ENCODE data around the gene CPEB1.
A peak's percentile ranks its signal among the peaks of the same experiment; 100 is the strongest.

CPEB1 gene

GRCh38 chr15:82647045-82647834 is at the start of gene CPEB1:
Gene CPEB1 (minus strand): TSS chr15:82647363. CDS start chr15:82628459, 18,904 bp downstream.
- peak in 1 of 4 experiments; percentile 35 for DNase-seq

- DNase-seq = no peak
Measured at GRCh38 chr15:82692171-82692570, 45.0 kb upstream of the CPEB1 start.

DNA sequence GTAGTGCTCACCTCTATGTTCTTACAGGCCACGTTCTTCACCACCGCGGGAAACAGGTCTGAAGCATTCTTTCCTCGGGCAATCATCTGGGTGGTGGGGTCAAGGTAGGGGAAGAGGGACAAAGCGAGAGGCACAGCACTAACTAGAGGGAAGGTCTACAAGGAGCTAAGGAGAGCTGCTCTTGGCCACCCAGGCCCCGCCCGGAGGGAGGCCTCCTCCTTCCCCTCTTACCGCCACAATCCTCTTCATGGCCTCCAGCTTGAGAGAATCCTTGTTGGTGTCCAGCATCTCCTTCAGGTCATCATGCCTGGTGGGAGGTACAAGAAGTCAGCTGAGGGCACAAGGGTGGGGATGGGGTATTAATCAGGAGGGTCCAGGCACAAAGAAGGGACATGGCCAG is 42.0 kb upstream of the CPEB1 start:
- no peak for DNase-seq

GRCh38 chr15:82688691-82689090 is 41.5 kb upstream of the CPEB1 start:
- DNase-seq = no peak

DNA sequence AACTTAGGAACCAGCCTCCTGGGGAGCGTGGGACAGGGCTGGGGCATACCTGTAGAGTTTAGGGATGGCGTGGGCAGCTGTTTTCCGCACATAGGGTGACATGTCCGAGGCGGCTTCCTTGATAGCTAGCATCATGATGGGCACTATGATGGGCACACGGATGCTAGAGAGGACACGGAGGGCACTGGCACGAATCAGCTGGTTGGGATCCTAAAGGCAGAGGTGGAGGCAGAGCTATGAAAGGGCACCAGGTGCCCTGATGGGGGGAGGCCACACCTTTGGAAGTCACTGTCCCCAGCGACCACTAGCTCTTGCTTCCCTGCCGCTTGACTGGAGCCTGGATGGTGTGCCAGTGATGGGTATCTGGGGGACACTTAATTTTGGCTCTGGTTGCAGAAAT is 34.2 kb upstream of the CPEB1 start:
- no peak for DNase-seq

GRCh38 chr15:82680200-82681102 is 33.3 kb upstream of the CPEB1 start:
- peak; percentile 38 to 87 (median 64) for DNase-seq

- DNase-seq = no peak
Measured at GRCh38 chr15:82679626-82680199, 32.5 kb upstream of the CPEB1 start.

DNA sequence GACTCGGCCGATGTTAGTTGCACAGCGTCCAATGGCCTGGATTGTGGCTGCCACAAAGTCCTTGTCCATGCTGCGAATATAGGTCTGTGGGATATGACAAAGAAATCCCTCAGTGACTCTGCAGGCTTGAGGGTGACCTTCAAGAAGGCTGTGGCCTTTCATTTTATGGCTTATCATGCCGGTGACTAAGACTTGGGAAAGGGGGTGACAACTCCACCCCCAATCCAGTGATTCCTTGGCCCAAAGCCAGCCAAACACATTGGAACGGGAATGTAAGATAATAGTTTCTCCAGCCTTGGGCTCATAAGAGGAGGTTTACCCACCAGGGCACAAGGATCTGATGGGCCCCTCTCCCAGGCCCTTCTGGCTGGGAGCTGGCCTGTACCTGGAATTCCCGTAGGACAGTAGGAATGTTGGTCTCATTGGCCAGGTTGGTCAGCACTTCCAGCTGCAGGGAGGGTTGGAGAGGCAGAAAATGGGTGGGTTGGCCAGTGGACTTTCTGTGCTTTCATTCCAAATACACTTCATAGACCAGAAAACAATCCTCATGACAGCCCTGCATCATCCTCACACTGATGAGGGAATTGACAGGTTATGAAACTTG is 30.7 kb upstream of the CPEB1 start:
- DNase-seq = no peak

GRCh38 chr15:82674873-82675272 is 27.7 kb upstream of the CPEB1 start:
- DNase-seq = no peak

DNA sequence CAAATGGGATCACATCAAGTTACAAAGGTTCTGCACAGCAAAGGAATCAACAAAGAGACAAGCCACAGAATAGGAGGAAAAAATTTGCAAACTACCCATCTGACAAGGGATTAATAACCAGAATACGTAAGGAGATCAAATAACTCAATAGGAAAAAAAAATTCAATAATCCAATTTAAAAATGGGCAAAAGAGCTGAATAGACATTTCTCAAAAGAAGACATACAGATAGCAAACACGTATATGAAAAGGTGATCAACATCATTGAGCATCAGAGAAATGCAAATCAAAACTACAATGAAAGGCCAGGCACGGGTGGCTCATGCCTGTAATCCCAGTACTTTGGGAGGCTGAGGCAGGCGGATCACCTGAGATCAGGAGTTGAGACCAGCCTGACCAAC is 23.5 kb upstream of the CPEB1 start:
- no peak for DNase-seq

DNA sequence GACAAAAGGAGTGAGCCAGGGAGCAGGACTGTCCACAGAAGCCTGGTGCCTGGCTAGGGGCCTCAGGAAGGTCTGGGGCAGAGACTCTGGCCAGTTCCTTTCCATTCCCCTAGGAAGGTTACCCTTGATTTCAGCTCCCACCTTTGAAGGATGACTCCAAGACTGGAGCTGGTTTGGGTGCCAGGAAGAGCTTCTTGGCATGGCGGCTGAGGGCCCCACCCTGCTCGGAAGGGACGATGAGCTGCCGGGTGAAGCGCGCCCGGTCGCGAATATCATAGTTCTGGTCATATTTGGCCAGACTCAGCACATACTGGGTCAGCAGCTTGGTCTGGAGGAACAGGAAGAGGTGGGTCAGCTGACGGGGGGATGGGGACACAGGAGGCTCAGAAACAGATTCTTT is 19.4 kb upstream of the CPEB1 start:
- no peak for DNase-seq

DNA sequence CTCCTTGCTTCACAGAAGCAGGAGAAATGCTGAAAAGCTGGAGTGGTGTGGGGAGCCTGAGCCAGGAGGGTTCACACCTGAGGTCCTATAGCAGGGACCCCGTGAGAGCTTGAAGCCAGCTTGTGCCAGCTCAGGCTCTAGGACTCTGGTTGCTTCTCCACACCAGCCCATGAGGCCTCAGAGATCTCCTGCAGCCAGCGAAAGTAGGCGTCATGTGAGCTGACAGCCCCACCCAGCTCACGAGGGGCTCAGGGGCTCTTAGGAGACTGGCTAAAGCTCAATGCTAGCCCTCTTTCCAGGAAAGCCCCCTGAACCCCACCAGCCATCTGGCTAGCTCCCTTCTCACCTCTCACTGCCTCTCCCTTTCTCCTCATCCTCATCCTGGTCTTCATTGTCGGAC is 16.9 kb upstream of the CPEB1 start:
- no peak for DNase-seq

- DNase-seq = peak in 2 of 4 experiments; percentile 11 to 16
Measured at GRCh38 chr15:82663186-82663600, 16.0 kb upstream of the CPEB1 start.

DNA sequence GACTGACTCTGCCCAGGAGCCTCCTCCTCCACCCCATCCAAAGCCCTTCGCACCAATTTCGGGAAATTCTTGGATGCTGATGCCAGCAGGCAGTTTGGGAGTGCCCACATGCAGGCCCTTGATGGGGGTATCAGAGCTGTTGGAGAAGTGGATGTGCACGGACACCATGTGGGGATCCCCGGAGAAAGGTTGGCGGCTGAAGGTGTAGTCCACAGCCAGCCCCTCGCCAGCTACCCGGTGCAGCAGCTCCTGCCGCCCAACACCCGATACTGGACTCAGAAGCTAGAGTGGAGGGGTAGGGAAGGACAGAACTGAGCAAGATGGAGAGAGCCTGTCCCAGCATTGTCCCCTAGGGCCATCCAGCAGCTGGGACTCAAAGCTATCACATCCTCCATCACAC is 15.5 kb upstream of the CPEB1 start:
- DNase-seq = no peak

DNA sequence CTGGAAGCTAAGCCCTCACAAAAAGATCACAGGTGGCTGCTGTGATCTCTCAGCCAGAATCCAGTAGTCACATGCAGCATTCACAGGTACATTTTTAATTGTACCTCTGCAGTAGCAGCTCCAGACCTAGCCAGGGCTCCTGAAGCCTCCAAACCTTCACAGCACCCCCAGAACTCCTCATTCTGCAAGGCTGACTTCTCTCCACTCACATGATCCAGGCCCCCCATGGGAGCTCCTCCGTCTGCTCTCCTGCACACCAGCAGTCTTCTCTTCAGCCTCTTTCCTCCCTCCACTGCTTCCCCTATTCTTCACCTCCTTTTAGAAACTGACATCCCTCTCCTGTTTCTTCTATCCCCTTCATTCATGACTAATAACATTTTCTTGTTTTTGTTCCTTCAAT is 13.2 kb upstream of the CPEB1 start:
- DNase-seq = no peak

DNA sequence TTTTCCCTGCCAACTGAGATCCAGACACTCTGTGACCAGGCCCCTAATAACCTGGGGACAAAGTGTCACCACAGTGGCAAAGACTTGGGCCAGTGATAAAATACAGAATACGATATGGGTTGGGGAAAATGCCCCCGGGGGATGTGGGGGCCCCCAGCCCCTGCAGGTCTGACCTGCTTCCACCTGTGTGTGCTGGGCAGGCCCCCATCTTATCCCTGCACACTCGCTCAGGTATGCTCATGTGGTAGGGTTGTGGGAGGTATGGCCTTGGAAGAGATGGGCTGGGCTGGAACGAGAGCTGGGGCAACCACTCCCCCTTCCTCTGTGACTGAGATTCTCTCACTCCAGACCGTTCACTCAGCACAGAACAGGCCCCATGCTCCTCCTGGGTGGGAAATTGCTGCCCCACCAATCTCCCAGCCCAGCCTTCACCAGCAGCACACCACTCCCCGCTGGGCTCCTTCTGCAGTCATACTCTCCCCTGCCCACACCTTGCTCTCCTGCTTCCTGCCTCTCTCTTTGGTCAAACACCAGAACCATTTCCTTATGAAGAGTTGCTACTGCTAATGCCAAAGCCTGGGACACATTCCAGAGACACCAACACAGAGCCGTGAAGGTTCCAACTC is 9.6 kb upstream of the CPEB1 start:
- no peak for DNase-seq

DNA sequence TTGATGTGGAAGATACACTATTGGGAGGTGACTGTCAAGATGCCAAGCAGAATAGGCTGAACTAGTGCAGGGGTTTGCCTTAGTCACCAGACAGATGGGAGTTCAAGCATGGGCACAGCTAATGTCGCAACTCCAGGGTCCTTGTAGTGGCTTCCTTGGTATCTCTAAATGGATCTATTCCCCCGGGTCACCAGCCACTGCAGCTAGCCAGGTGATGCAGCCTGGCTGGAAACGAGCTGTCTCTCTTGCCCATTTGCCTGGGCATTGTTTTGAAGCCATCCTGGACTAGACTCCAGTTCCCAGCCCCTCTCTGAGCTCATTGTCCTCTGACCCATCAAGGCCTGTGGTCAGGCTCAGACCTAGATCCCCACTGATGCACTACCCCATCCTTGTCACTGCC is 8.4 kb upstream of the CPEB1 start:
- no peak for DNase-seq

DNA sequence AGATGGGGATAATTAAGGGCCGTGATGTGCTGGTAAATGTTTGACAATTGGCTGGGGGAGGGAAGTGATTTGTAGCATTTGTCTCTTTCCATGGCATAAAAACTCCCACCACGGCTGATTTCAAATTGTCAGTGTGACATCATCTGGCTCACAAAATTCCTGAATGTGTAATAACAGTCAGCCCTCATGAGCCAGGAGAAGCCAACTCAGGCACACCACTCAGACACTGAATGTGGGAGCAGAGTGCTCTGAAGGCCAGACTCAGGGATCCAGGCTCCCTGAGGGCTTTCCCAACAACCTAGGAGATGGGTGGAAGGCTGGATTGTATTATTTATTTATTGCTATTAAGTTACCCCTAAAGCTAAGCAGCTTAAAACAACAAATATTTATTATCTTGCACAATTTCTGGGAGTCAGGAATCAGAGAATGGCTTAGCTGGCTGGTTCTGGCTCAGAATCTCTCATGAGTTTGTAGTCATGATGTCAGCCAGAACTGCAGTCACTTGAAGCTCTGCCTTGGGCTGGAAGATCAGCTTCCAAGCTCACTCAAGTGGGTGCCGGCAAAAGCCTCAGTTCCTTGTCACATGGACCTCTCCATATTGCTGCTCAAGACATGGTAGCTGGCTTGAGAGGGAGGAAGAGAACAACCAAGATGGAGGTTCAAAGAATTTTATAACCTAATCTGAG is 6.5 kb upstream of the CPEB1 start:
- no peak for DNase-seq

- no peak for DNase-seq
Measured at GRCh38 chr15:82651708-82652107, 4.5 kb upstream of the CPEB1 start.

DNA sequence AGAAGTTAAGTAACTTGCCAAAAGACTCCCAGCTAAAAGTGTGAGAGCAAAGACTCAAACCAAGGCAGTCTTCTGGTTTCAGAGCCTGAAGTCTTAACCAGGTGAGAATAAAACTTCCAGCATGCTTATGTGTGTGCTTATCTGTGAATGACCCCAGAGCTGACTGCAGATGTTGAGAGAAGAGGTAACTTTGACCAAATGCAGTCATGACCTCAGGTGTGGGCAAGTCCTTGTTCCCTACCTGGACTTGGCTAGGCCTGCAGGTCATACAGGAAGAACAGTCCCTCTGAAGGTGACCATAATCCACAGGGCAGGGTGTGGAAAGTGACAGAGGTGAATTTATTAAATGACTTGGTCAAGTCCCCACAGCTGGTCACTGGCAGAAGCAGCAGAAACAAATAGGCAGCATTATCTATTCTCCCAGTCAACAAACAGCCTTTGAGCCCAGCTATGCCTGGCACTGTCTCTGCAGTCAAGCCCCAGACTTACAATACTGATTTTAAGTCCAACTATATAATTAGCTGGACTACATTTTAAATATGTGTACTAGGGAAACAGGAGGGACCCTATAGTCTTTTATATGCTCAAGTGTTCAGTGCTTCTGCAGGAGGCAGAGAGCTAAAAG is 3.0 kb upstream of the CPEB1 start:
- no peak for DNase-seq

- no peak for DNase-seq
Measured at GRCh38 chr15:82649226-82649999, 2.2 kb upstream of the CPEB1 start.

Measured in activated naive CD4-positive, alpha-beta T cell (primary cell).